H9 (cell line): ENCODE results near the gene LEPROT. TPM values are rescaled to one million over a fixed set of nuclear protein-coding genes. Genes with fewer than 3 reads are reported as not detected.

Source experiments
- DNase-seq: peaks from one replicate; pipeline ENCODE4 v3.0.0-alpha.2; 2017
- H2AFZ ChIP-seq: one replicate; pipeline ENCODE4 v1.6.1; 2013; ENCODE audit warnings: mild to moderate bottlenecking, low read length, control low read depth, moderate library complexity
- H2AK5ac ChIP-seq: 2 replicates; pipeline ENCODE4 v1.6.1; 2013; ENCODE audit warnings: low read length, control low read depth, mixed read lengths; ENCODE audit not compliant: insufficient read length
- H2BK120ac ChIP-seq: one replicate; pipeline ENCODE4 v1.6.1; 2013; ENCODE audit warnings: low read depth, mild to moderate bottlenecking, low read length, control low read depth, inconsistent platforms; ENCODE audit not compliant: poor library complexity, severe bottlenecking
- H2BK12ac ChIP-seq: 2 replicates; pipeline ENCODE4 v1.6.1; 2013; ENCODE audit warnings: low read length, control low read depth, mixed read lengths, low read depth; ENCODE audit not compliant: insufficient read length
- H2BK15ac ChIP-seq: 2 replicates; pipeline ENCODE4 v1.6.1; 2013; ENCODE audit warnings: low read depth, low read length, control low read depth
- H2BK20ac ChIP-seq: one replicate; pipeline ENCODE4 v1.6.1; 2013; ENCODE audit warnings: low read depth, mild to moderate bottlenecking, low read length, control low read depth, inconsistent platforms; ENCODE audit not compliant: poor library complexity, severe bottlenecking
- H2BK5ac ChIP-seq: 2 replicates; pipeline ENCODE4 v1.6.1; 2013; ENCODE audit warnings: low read length, control low read depth, mixed read lengths; ENCODE audit not compliant: insufficient read length
- H3K14ac ChIP-seq: 2 replicates; pipeline ENCODE4 v1.6.1; 2013; ENCODE audit warnings: low read length, control low read depth; ENCODE audit not compliant: insufficient read depth
- H3K18ac ChIP-seq: 2 replicates; pipeline ENCODE4 v1.6.1; 2013; ENCODE audit warnings: low read depth, mild to moderate bottlenecking, mixed read lengths, low read length, control low read depth; ENCODE audit not compliant: insufficient read length
- H3K23ac ChIP-seq: 2 replicates; pipeline ENCODE4 v1.6.1; 2013; ENCODE audit warnings: low read length, control low read depth, mixed read lengths, low read depth; ENCODE audit not compliant: insufficient read length
- H3K23me2 ChIP-seq: 2 replicates; pipeline ENCODE4 v1.6.1; 2013; ENCODE audit warnings: low read depth, mild to moderate bottlenecking, mixed read lengths, low read length, control low read depth; ENCODE audit not compliant: insufficient read length, poor library complexity, severe bottlenecking
- H3K27ac ChIP-seq: 2 replicates; pipeline ENCODE4 v1.5.1; 2013; ENCODE audit warnings: low read length, control low read depth, mixed read lengths, low read depth; ENCODE audit not compliant: insufficient read length
- H3K27me3 ChIP-seq: 2 replicates; pipeline ENCODE4 v1.6.1; 2013; ENCODE audit warnings: low read length, control low read depth, inconsistent platforms; ENCODE audit not compliant: insufficient read depth
- H3K4ac ChIP-seq: 2 replicates; pipeline ENCODE4 v1.6.1; 2013; ENCODE audit warnings: low read depth, mild to moderate bottlenecking, control low read depth, inconsistent platforms, low read length, moderate library complexity
- H3K4me1 ChIP-seq: 2 replicates; pipeline ENCODE4 v1.6.1; 2013; ENCODE audit warnings: low read length, control low read depth, inconsistent platforms; ENCODE audit not compliant: insufficient read depth
- H3K4me2 ChIP-seq: 2 replicates; pipeline ENCODE4 v1.6.1; 2013; ENCODE audit warnings: low read length, control low read depth, mixed read lengths; ENCODE audit not compliant: insufficient read length, insufficient read depth
- H3K56ac ChIP-seq: 2 replicates; pipeline ENCODE4 v1.6.1; 2013; ENCODE audit warnings: low read depth, mild to moderate bottlenecking, mixed read lengths, low read length, control low read depth; ENCODE audit not compliant: insufficient read length
- H3K79me1 ChIP-seq: 2 replicates; pipeline ENCODE4 v1.6.1; 2013; ENCODE audit warnings: low read depth, mild to moderate bottlenecking, moderate library complexity, low read length, control low read depth, inconsistent platforms; ENCODE audit not compliant: insufficient read depth, poor library complexity, severe bottlenecking
- H3K79me2 ChIP-seq: 2 replicates; pipeline ENCODE4 v1.6.1; 2013; ENCODE audit warnings: low read length, control low read depth, inconsistent platforms; ENCODE audit not compliant: insufficient read depth
- H3K9ac ChIP-seq: 2 replicates; pipeline ENCODE4 v1.6.1; 2013; ENCODE audit warnings: low read length, control low read depth, mixed read lengths; ENCODE audit not compliant: insufficient read length; ENCODE audit errors: extremely low read depth
- H3K9me3 ChIP-seq: one replicate; pipeline ENCODE4 v1.6.1; 2013; ENCODE audit warnings: low read depth, low read length, inconsistent platforms; ENCODE audit not compliant: control insufficient read depth
- H3T11ph ChIP-seq: one replicate; pipeline ENCODE4 v1.6.1; 2013; ENCODE audit warnings: mild to moderate bottlenecking, low read length, control low read depth, inconsistent platforms
- H4K20me1 ChIP-seq: one replicate; pipeline ENCODE4 v1.6.1; 2013; ENCODE audit not compliant: control insufficient read depth, insufficient read length, insufficient read depth
- H4K5ac ChIP-seq: 2 replicates; pipeline ENCODE4 v1.6.1; 2013; ENCODE audit warnings: low read depth, mild to moderate bottlenecking, mixed read lengths, low read length, control low read depth; ENCODE audit not compliant: insufficient read length
- H4K8ac ChIP-seq: replicated peaks from 2 replicates; pipeline ENCODE4 v1.6.1; 2013; ENCODE audit warnings: low read length, control low read depth, mixed read lengths, low read depth; ENCODE audit not compliant: insufficient read length
- H4K91ac ChIP-seq: 2 replicates; pipeline ENCODE4 v1.6.1; 2013; ENCODE audit warnings: low read depth, mild to moderate bottlenecking, moderate library complexity, mixed read lengths, low read length, control low read depth; ENCODE audit not compliant: insufficient read length
- H3K27ac Mint-ChIP-seq, 3 experiments: 2 replicates in 2 of 3; 3 replicates in 1 of 3; pipeline ENCODE4 v1.8.0; 2020 to 2021; ENCODE audit warnings: mixed read lengths in 3 of 3, mild to moderate bottlenecking in 1 of 3, moderate library complexity in 1 of 3
- H3K27me3 Mint-ChIP-seq: 2 replicates; pipeline ENCODE4 v1.8.0; 2021; ENCODE audit warnings: low read depth, mild to moderate bottlenecking, moderate library complexity, mixed read lengths
- H3K36me3 Mint-ChIP-seq, 3 experiments: 2 replicates in 2 of 3; 3 replicates in 1 of 3; pipeline ENCODE4 v1.8.0; 2020 to 2021; ENCODE audit warnings: low read depth in 3 of 3, mixed read lengths in 3 of 3; ENCODE audit not compliant: insufficient read depth in 1 of 3
- H3K4me1 Mint-ChIP-seq, 2 experiments: 2 replicates each; pipeline ENCODE4 v1.8.0; 2020; ENCODE audit warnings: mixed read lengths in 2 of 2
- H3K4me3 Mint-ChIP-seq, 2 experiments: 2 replicates in 1 of 2; 3 replicates in 1 of 2; pipeline ENCODE4 v1.8.0; 2020 to 2021; ENCODE audit warnings: mild to moderate bottlenecking in 2 of 2, mixed read lengths in 2 of 2, moderate library complexity in 1 of 2
- H3K9me3 Mint-ChIP-seq, 2 experiments: 2 replicates in 1 of 2; 3 replicates in 1 of 2; pipeline ENCODE4 v1.8.0; 2020; ENCODE audit warnings: mild to moderate bottlenecking in 2 of 2, mixed read lengths in 2 of 2, moderate library complexity in 1 of 2
- WGBS: extraction: QIAGEN DNeasy Blood & Tissue Kit; methylation state at CpG from one replicate; pipeline ENCODE4 v1.1.7; 2013; ENCODE audit warnings: missing lambda C conversion rate, low lambda C conversion rate, mixed read lengths; ENCODE audit not compliant: insufficient read length; ENCODE audit errors: extremely low coverage; 5-methylcytosine and 5-hydroxymethylcytosine counted together
- total RNA-seq: library from RNA; stranded (reverse); gene quantifications from 2 replicates; pipeline ENCODE4 v1.2.1, GENCODE V29; 2021
- TF ChIP-seq, protein P1 (sequence below): fragments of 200-600 bp; sonication (generic); conservative IDR thresholded peaks from 3 replicates; pipeline ENCODE4 v1.8.0; 2021; ENCODE audit warnings: antibody characterized with exemption, mild to moderate bottlenecking

Gene LEPROT
- total RNA-seq, 1 experiment from 2014 or later = 32.6 TPM

DNA sequence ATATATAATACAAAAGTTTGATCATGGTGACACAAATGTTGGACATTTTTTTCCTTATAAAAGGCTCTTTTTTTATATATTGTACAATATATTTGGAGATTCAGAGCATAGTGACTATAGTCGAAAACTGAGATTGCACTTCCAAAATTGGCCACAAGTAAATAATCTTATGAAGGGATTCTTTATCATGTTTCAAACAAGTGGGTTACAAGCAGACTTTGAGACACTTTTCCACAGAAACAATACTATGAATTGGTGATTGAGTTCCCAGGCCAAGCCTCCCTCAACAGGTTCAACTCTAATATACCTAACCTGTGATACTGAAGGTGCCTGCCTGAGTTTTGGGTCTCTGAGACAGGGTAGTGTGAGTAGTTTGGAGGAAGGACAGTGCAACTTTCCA, 13.8 kb downstream of the LEPROT start:
- H3K18ac ChIP-seq = no peak overlapping the region
- Mint-ChIP-seq H3K4me1 (peaks cover 40 to 43% of the 10 kb centered on the region in 2 experiments), H3K36me3 (peaks cover 0 to 18% (median 12%) of the 10 kb centered on the region in 3 experiments; a peak in 5 of 7 replicates), H3K27me3 (no peaks in the 10 kb centered on the region), H3K27ac (peak overlapping the region in 2 of 3 experiments; percentile 56 to 81; a peak in 1 of 7 replicates), H3K4me3 (no peak overlapping the region), H3K9me3 (no peaks in the 10 kb centered on the region)
- no peaks in the 10 kb centered on the region for H3K79me1 ChIP-seq
- no peak overlapping the region for H3K4me2 ChIP-seq
- H2AFZ ChIP-seq = no peak overlapping the region
- H3K27me3 ChIP-seq = no peaks in the 10 kb centered on the region
- no peaks in the 10 kb centered on the region for H3K23me2 ChIP-seq
- no peak overlapping the region for H4K5ac ChIP-seq
- H3K9me3 ChIP-seq = no peaks in the 10 kb centered on the region
- no peak overlapping the region for H4K8ac ChIP-seq
- H4K91ac ChIP-seq = no peak overlapping the region
- H3K56ac ChIP-seq = no peak overlapping the region
- no peak overlapping the region for H2AK5ac ChIP-seq
- H3K27ac ChIP-seq = no peak overlapping the region
- DNase-seq = no peak
- H4K20me1 ChIP-seq = no peaks in the 10 kb centered on the region
- H2BK120ac ChIP-seq = no peak overlapping the region
- no peak overlapping the region for H3K23ac ChIP-seq
- no peak overlapping the region for H3K4ac ChIP-seq
- TF ChIP-seq, protein P1, sequence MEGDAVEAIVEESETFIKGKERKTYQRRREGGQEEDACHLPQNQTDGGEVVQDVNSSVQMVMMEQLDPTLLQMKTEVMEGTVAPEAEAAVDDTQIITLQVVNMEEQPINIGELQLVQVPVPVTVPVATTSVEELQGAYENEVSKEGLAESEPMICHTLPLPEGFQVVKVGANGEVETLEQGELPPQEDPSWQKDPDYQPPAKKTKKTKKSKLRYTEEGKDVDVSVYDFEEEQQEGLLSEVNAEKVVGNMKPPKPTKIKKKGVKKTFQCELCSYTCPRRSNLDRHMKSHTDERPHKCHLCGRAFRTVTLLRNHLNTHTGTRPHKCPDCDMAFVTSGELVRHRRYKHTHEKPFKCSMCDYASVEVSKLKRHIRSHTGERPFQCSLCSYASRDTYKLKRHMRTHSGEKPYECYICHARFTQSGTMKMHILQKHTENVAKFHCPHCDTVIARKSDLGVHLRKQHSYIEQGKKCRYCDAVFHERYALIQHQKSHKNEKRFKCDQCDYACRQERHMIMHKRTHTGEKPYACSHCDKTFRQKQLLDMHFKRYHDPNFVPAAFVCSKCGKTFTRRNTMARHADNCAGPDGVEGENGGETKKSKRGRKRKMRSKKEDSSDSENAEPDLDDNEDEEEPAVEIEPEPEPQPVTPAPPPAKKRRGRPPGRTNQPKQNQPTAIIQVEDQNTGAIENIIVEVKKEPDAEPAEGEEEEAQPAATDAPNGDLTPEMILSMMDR = peak; percentile 37; the same call in 2 of the 3 replicates
- no peak overlapping the region for H3K14ac ChIP-seq
- H2BK5ac ChIP-seq = no peak overlapping the region
- no peak overlapping the region for H3K9ac ChIP-seq
- no peaks in the 10 kb centered on the region for H3K79me2 ChIP-seq
- H2BK12ac ChIP-seq = no peak overlapping the region
- H2BK20ac ChIP-seq = no peak overlapping the region
- H3K4me1 ChIP-seq = peaks cover 2% of the 10 kb centered on the region; the same call in 1 of the 2 replicates
- WGBS = no CpG with 5 or more reads among the region's 1 CpG
- no peak overlapping the region for H2BK15ac ChIP-seq
- H3T11ph ChIP-seq = no peak overlapping the region
